H9 (cell line): ENCODE data around the gene TMEM183A. TPM values are rescaled to one million over a fixed set of nuclear protein-coding genes. Genes with fewer than 3 reads are reported as not detected.
"Not testable (repeated sequence)": the region's sequence is repeated elsewhere in the genome, so short reads cannot be mapped to it uniquely, and the experiment has no call there.

Experiments used
- DNase-seq: peaks from one replicate; pipeline ENCODE4 v3.0.0-alpha.2; 2017
- H2AFZ ChIP-seq: one replicate; pipeline ENCODE4 v1.6.1; 2013; ENCODE audit warnings: mild to moderate bottlenecking, low read length, control low read depth, moderate library complexity
- H2AK5ac ChIP-seq: 2 replicates; pipeline ENCODE4 v1.6.1; 2013; ENCODE audit warnings: low read length, control low read depth, mixed read lengths; ENCODE audit not compliant: insufficient read length
- H2BK120ac ChIP-seq: one replicate; pipeline ENCODE4 v1.6.1; 2013; ENCODE audit warnings: low read depth, mild to moderate bottlenecking, low read length, control low read depth, inconsistent platforms; ENCODE audit not compliant: poor library complexity, severe bottlenecking
- H2BK12ac ChIP-seq: 2 replicates; pipeline ENCODE4 v1.6.1; 2013; ENCODE audit warnings: low read length, control low read depth, mixed read lengths, low read depth; ENCODE audit not compliant: insufficient read length
- H2BK15ac ChIP-seq: 2 replicates; pipeline ENCODE4 v1.6.1; 2013; ENCODE audit warnings: low read depth, low read length, control low read depth
- H2BK20ac ChIP-seq: one replicate; pipeline ENCODE4 v1.6.1; 2013; ENCODE audit warnings: low read depth, mild to moderate bottlenecking, low read length, control low read depth, inconsistent platforms; ENCODE audit not compliant: poor library complexity, severe bottlenecking
- H2BK5ac ChIP-seq: 2 replicates; pipeline ENCODE4 v1.6.1; 2013; ENCODE audit warnings: low read length, control low read depth, mixed read lengths; ENCODE audit not compliant: insufficient read length
- H3K14ac ChIP-seq: 2 replicates; pipeline ENCODE4 v1.6.1; 2013; ENCODE audit warnings: low read length, control low read depth; ENCODE audit not compliant: insufficient read depth
- H3K18ac ChIP-seq: 2 replicates; pipeline ENCODE4 v1.6.1; 2013; ENCODE audit warnings: low read depth, mild to moderate bottlenecking, mixed read lengths, low read length, control low read depth; ENCODE audit not compliant: insufficient read length
- H3K23ac ChIP-seq: 2 replicates; pipeline ENCODE4 v1.6.1; 2013; ENCODE audit warnings: low read length, control low read depth, mixed read lengths, low read depth; ENCODE audit not compliant: insufficient read length
- H3K23me2 ChIP-seq: 2 replicates; pipeline ENCODE4 v1.6.1; 2013; ENCODE audit warnings: low read depth, mild to moderate bottlenecking, mixed read lengths, low read length, control low read depth; ENCODE audit not compliant: insufficient read length, poor library complexity, severe bottlenecking
- H3K27ac ChIP-seq: 2 replicates; pipeline ENCODE4 v1.5.1; 2013; ENCODE audit warnings: low read length, control low read depth, mixed read lengths, low read depth; ENCODE audit not compliant: insufficient read length
- H3K27me3 ChIP-seq: 2 replicates; pipeline ENCODE4 v1.6.1; 2013; ENCODE audit warnings: low read length, control low read depth, inconsistent platforms; ENCODE audit not compliant: insufficient read depth
- H3K4ac ChIP-seq: 2 replicates; pipeline ENCODE4 v1.6.1; 2013; ENCODE audit warnings: low read depth, mild to moderate bottlenecking, control low read depth, inconsistent platforms, low read length, moderate library complexity
- H3K4me1 ChIP-seq: 2 replicates; pipeline ENCODE4 v1.6.1; 2013; ENCODE audit warnings: low read length, control low read depth, inconsistent platforms; ENCODE audit not compliant: insufficient read depth
- H3K4me2 ChIP-seq: 2 replicates; pipeline ENCODE4 v1.6.1; 2013; ENCODE audit warnings: low read length, control low read depth, mixed read lengths; ENCODE audit not compliant: insufficient read length, insufficient read depth
- H3K56ac ChIP-seq: 2 replicates; pipeline ENCODE4 v1.6.1; 2013; ENCODE audit warnings: low read depth, mild to moderate bottlenecking, mixed read lengths, low read length, control low read depth; ENCODE audit not compliant: insufficient read length
- H3K79me1 ChIP-seq: 2 replicates; pipeline ENCODE4 v1.6.1; 2013; ENCODE audit warnings: low read depth, mild to moderate bottlenecking, moderate library complexity, low read length, control low read depth, inconsistent platforms; ENCODE audit not compliant: insufficient read depth, poor library complexity, severe bottlenecking
- H3K79me2 ChIP-seq: 2 replicates; pipeline ENCODE4 v1.6.1; 2013; ENCODE audit warnings: low read length, control low read depth, inconsistent platforms; ENCODE audit not compliant: insufficient read depth
- H3K9ac ChIP-seq: 2 replicates; pipeline ENCODE4 v1.6.1; 2013; ENCODE audit warnings: low read length, control low read depth, mixed read lengths; ENCODE audit not compliant: insufficient read length; ENCODE audit errors: extremely low read depth
- H3K9me3 ChIP-seq: one replicate; pipeline ENCODE4 v1.6.1; 2013; ENCODE audit warnings: low read depth, low read length, inconsistent platforms; ENCODE audit not compliant: control insufficient read depth
- H3T11ph ChIP-seq: one replicate; pipeline ENCODE4 v1.6.1; 2013; ENCODE audit warnings: mild to moderate bottlenecking, low read length, control low read depth, inconsistent platforms
- H4K20me1 ChIP-seq: one replicate; pipeline ENCODE4 v1.6.1; 2013; ENCODE audit not compliant: control insufficient read depth, insufficient read length, insufficient read depth
- H4K5ac ChIP-seq: 2 replicates; pipeline ENCODE4 v1.6.1; 2013; ENCODE audit warnings: low read depth, mild to moderate bottlenecking, mixed read lengths, low read length, control low read depth; ENCODE audit not compliant: insufficient read length
- H4K8ac ChIP-seq: replicated peaks from 2 replicates; pipeline ENCODE4 v1.6.1; 2013; ENCODE audit warnings: low read length, control low read depth, mixed read lengths, low read depth; ENCODE audit not compliant: insufficient read length
- H4K91ac ChIP-seq: 2 replicates; pipeline ENCODE4 v1.6.1; 2013; ENCODE audit warnings: low read depth, mild to moderate bottlenecking, moderate library complexity, mixed read lengths, low read length, control low read depth; ENCODE audit not compliant: insufficient read length
- H3K27ac Mint-ChIP-seq, 3 experiments: 2 replicates in 2 of 3; 3 replicates in 1 of 3; pipeline ENCODE4 v1.8.0; 2020 to 2021; ENCODE audit warnings: mixed read lengths in 3 of 3, mild to moderate bottlenecking in 1 of 3, moderate library complexity in 1 of 3
- H3K27me3 Mint-ChIP-seq: 2 replicates; pipeline ENCODE4 v1.8.0; 2021; ENCODE audit warnings: low read depth, mild to moderate bottlenecking, moderate library complexity, mixed read lengths
- H3K36me3 Mint-ChIP-seq, 3 experiments: 2 replicates in 2 of 3; 3 replicates in 1 of 3; pipeline ENCODE4 v1.8.0; 2020 to 2021; ENCODE audit warnings: low read depth in 3 of 3, mixed read lengths in 3 of 3; ENCODE audit not compliant: insufficient read depth in 1 of 3
- H3K4me1 Mint-ChIP-seq, 2 experiments: 2 replicates each; pipeline ENCODE4 v1.8.0; 2020; ENCODE audit warnings: mixed read lengths in 2 of 2
- H3K4me3 Mint-ChIP-seq, 2 experiments: 2 replicates in 1 of 2; 3 replicates in 1 of 2; pipeline ENCODE4 v1.8.0; 2020 to 2021; ENCODE audit warnings: mild to moderate bottlenecking in 2 of 2, mixed read lengths in 2 of 2, moderate library complexity in 1 of 2
- H3K9me3 Mint-ChIP-seq, 2 experiments: 2 replicates in 1 of 2; 3 replicates in 1 of 2; pipeline ENCODE4 v1.8.0; 2020; ENCODE audit warnings: mild to moderate bottlenecking in 2 of 2, mixed read lengths in 2 of 2, moderate library complexity in 1 of 2
- WGBS: extraction: QIAGEN DNeasy Blood & Tissue Kit; methylation state at CpG from one replicate; pipeline ENCODE4 v1.1.7; 2013; ENCODE audit warnings: missing lambda C conversion rate, low lambda C conversion rate, mixed read lengths; ENCODE audit not compliant: insufficient read length; ENCODE audit errors: extremely low coverage; 5-methylcytosine and 5-hydroxymethylcytosine counted together
- total RNA-seq: library from RNA; stranded (reverse); gene quantifications from 2 replicates; pipeline ENCODE4 v1.2.1, GENCODE V29; 2021
- TF ChIP-seq, protein P1 (sequence below): fragments of 200-600 bp; sonication (generic); conservative IDR thresholded peaks from 3 replicates; pipeline ENCODE4 v1.8.0; 2021; ENCODE audit warnings: antibody characterized with exemption, mild to moderate bottlenecking

The TMEM183A gene
- total RNA-seq, 1 experiment from 2014 or later = 93.4 TPM

DNA sequence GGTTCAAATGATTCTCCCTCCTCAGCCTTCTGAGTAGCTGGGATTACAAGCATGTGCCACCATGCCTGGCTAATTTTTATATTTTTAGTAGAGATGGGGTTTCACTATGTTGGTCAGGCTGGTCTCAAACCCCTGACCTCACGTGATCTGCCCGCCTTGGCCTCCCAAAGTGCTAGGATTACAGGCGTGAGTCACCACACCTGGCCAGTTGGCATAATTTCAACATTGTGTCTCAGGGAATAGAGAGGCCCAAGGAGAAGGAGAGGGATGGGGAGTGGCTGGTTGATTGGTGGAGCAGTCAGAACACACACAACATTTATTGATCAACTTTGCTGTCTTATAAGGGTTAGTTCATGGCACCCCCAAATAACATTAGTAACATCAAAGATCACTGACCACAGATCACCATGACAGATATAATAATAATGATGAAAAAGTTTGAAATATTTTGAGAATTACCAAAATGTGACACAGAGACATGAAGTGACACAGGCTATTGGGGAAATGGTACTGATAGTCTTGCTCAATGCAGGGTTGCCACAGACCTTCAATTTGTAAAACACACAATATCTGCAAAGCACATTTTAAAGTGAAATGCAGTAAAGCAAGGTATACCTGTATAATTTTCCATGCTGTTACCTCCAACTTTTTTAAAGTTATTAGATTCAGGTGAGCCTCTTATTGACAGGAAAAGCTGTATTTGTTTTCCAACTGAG, 24.3 kb upstream of the TMEM183A start:
- H2BK15ac ChIP-seq = no peak overlapping the region
- no peak overlapping the region for H2AK5ac ChIP-seq
- no peak overlapping the region for H3K23ac ChIP-seq
- H3K27me3 ChIP-seq = no peaks in the 10 kb centered on the region
- H3K9ac ChIP-seq = no peak overlapping the region
- no peak overlapping the region for H3K27ac ChIP-seq
- no peak overlapping the region for H3K56ac ChIP-seq
- no peak overlapping the region for H3K18ac ChIP-seq
- no peak overlapping the region for H3K4ac ChIP-seq
- H2BK12ac ChIP-seq = no peak overlapping the region
- H4K91ac ChIP-seq = no peak overlapping the region
- H2AFZ ChIP-seq = no peak overlapping the region
- H3K79me2 ChIP-seq = no peaks in the 10 kb centered on the region
- no peak overlapping the region for H4K5ac ChIP-seq
- Mint-ChIP-seq H3K4me1 (peaks cover 3 to 6% of the 10 kb centered on the region in 2 experiments; a peak in 2 of 4 replicates), H3K27ac (no peak overlapping the region), H3K27me3 (peaks cover 10% of the 10 kb centered on the region), H3K9me3 (no peaks in the 10 kb centered on the region), H3K4me3 (no peak overlapping the region), H3K36me3 (no peaks in the 10 kb centered on the region)
- no peaks in the 10 kb centered on the region for H4K20me1 ChIP-seq
- no peak overlapping the region for H4K8ac ChIP-seq
- no peak overlapping the region for H3K14ac ChIP-seq
- no peaks in the 10 kb centered on the region; the same call in 1 of the 2 replicates for H3K4me1 ChIP-seq
- H2BK5ac ChIP-seq = no peak overlapping the region
- H2BK120ac ChIP-seq = no peak overlapping the region
- H3K4me2 ChIP-seq = no peak overlapping the region
- TF ChIP-seq, protein P1, sequence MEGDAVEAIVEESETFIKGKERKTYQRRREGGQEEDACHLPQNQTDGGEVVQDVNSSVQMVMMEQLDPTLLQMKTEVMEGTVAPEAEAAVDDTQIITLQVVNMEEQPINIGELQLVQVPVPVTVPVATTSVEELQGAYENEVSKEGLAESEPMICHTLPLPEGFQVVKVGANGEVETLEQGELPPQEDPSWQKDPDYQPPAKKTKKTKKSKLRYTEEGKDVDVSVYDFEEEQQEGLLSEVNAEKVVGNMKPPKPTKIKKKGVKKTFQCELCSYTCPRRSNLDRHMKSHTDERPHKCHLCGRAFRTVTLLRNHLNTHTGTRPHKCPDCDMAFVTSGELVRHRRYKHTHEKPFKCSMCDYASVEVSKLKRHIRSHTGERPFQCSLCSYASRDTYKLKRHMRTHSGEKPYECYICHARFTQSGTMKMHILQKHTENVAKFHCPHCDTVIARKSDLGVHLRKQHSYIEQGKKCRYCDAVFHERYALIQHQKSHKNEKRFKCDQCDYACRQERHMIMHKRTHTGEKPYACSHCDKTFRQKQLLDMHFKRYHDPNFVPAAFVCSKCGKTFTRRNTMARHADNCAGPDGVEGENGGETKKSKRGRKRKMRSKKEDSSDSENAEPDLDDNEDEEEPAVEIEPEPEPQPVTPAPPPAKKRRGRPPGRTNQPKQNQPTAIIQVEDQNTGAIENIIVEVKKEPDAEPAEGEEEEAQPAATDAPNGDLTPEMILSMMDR = no peak
- H3K9me3 ChIP-seq = no peaks in the 10 kb centered on the region
- no peak overlapping the region for H2BK20ac ChIP-seq
- no peaks in the 10 kb centered on the region for H3K23me2 ChIP-seq
- H3K79me1 ChIP-seq = no peaks in the 10 kb centered on the region
- no peak overlapping the region for H3T11ph ChIP-seq
- WGBS = no CpG with 5 or more reads among the region's 3 CpGs
- no peak for DNase-seq

DNA sequence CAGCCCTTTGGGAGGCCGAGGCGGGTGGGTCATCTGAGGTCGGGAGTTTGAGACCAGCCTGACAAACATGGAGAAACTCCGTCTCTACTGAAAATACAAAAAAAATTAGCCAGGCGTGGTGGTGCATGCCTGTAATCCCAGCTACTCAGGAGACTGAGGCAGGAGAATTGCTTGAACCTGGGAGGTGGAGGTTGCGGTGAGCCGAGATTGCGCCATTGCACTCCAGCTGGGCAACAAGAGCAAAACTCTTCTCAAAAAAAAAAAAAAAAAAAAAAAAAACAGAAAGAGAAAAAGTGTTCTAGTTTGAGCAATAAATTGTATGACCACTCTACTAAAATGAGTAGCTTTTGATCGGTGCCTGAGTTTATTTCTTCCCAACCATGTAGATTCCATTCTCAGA, 21.1 kb upstream of the TMEM183A start:
- H4K91ac ChIP-seq, H3K23ac ChIP-seq, H3K27ac ChIP-seq, H3K18ac ChIP-seq, H3K9me3 Mint-ChIP-seq, H3K36me3 Mint-ChIP-seq, H2BK120ac ChIP-seq, H2BK20ac ChIP-seq, H2AK5ac ChIP-seq, H3T11ph ChIP-seq, H3K4me1 ChIP-seq, H3K79me2 ChIP-seq, H3K9ac ChIP-seq, H2BK5ac ChIP-seq, H3K14ac ChIP-seq, H3K4ac ChIP-seq, H4K8ac ChIP-seq, DNase-seq, H3K27me3 ChIP-seq, H2AFZ ChIP-seq, H3K9me3 ChIP-seq, H4K5ac ChIP-seq, H2BK15ac ChIP-seq, H3K56ac ChIP-seq, H3K4me1 Mint-ChIP-seq, H3K79me1 ChIP-seq, H3K4me3 Mint-ChIP-seq, H2BK12ac ChIP-seq, H3K27ac Mint-ChIP-seq, H3K23me2 ChIP-seq, H4K20me1 ChIP-seq, H3K4me2 ChIP-seq: not testable (repeated sequence)
- no CpG with 5 or more reads among the region's 9 CpGs for WGBS
- H3K27me3 Mint-ChIP-seq = peaks cover 14% of the 10 kb centered on the region
